Anterior cingulate cortex (tissue), 58 donors: ENCODE results near the gene RAPGEF6.
"Not testable (repeated sequence)": the region's sequence is repeated elsewhere in the genome, so short reads cannot be mapped to it uniquely, and the experiment has no call there.

Experiments used
- DNase-seq, 58 donors: peaks; one replicate each; lab custom pipeline; 2025; lab: John Stamatoyannopoulos, UW

RAPGEF6 gene

DNA sequence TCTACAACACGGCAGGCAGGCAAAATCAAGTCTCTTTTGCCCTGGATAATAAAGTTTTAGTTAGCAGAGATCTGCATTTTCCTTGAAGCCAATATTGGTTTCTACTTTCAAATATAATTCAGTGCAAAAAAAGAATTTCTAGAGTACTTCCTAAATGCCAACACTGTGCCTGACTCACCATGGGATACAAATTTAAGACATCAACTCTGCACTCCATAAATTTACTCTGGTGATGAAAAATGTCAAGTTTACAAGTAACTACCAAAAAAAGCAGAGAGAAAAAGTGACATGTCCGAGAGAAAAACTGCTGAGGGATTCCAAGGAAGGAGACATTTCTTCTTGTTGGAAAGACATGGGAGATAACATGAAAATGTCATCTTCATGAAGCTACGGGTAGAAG, 119.7 kb downstream of the RAPGEF6 start:
- DNase-seq: no peak

DNA sequence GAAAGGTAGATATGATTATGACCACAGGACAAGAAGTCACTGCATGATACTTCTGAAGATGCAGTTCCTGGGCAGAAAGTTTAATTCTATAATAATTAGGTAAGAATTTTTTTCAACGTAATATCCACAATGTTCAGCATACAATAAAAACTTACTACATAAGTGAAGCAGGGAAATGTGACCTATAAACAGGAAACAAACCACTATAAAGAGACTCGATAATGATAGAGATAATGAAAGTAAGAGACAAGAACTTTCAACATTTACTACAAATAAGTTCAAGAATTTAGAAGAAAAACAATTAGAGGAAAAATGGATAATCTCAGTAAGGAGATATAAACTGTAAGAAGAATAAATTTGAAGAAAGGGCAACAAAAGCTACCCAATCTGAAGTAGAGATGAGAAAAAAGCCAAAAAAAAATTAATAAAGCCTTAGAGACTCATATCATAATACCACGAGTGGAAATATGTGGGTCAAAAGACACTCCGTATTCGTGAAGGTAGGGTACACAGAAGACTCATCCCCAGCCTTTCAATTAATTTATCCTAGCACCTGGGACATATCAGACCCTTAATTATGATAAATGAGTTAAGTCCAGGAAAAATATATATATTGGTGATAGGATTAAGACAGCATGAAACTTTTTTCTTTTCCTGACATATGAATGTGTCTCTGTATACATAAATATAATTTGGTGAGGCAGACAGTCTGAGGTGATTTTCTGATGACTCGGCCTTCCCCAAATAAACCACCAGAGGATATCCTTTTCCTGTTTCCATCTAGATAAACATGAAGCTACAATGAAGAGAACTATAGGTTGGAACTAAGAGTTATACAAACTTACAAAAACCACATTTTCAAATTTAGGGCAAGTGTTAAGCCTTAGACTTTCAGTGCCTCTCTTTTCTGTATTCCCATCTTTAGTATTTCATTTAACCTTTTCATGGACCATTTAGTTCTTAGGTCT, 120.4 kb downstream of the RAPGEF6 start:
- no peak for DNase-seq

DNA sequence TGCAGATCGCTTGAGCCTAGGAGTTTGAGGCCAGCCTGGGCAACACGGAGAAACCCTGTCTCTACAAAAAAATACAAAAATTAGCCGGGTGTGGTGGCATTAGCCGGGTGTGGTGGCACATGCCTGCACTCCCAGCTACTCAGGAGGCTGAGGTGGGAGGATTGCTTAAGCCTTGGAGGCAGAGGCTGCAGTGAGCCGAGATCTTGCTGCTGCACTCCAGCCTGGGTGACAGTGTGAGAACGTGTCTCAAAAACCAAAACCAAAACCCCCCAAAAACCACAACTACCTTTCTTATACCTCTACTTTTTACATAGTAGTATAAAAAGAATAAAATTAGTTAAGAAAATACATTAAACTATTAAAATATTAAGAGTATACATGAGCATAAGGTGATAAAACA, 121.2 kb downstream of the RAPGEF6 start:
- DNase-seq: no peak

DNA sequence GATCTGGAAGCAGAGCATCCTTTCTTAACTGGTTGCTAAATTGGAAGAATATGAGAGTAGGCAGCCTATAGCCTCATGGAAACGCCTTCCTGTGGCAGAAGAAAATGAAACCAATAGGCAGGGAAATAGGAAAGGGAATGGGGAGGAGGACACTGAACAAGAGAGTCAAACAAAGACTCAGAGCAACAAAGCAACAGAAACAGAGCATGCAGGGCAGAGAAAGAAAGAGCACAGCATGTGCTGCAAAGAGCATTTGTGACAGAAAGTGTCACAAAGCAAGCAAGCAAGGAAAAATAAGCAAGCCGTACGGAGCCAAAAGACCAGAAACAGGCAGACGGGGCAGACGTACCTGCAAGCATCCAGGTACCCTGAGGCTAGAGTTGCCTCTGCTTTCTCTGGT, 123.1 kb downstream of the RAPGEF6 start:
- DNase-seq: no peak

DNA sequence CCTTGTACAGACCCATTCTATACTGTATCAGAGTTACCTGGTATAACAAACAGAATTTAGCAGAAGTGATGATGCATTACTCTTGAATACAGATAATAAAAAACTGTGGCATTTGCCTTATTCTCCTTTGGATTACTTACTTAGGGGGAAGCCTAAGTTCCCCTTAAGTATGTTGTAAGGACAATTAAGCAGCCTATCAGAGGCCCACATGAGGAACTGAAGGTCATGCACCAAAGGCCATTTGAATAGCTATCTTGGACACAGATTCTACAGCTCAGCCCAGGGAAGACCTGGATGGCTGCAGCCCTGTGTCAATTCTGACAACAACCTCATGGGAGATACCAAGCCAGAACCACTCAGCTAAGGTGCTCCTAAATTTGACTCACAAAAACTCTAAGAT, 125.2 kb downstream of the RAPGEF6 start:
- no peak for DNase-seq

DNA sequence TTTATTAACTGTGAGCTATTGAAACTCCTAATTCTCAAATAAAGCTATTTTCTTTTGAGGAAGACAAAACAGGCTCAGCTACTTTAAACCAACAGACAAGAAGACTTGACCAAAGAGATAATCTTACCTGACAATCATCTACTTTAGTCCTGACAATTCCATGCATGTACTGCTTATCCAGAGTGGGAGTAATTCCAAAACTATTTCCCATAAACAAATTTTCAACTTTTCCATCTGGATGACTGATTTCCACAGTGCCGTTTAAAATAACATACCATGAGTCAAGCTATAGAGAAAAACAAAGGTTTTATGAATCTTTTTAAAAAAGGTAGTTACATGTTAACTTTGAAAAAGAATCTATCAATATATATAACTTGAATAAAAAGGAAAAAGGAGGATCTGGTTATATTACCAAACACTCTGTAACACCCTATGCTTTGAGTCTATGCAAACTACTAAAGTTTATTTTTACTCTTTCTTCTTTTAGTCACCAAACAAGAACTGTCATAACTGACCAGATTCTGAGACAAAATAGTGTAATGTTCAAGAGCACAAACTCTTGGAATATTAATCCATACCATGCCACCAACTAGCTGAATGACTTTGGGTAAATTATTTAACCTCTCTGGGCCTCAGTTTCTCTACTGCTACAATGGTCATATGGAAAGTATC, 129.7 kb downstream of the RAPGEF6 start:
- no peak for DNase-seq

DNA sequence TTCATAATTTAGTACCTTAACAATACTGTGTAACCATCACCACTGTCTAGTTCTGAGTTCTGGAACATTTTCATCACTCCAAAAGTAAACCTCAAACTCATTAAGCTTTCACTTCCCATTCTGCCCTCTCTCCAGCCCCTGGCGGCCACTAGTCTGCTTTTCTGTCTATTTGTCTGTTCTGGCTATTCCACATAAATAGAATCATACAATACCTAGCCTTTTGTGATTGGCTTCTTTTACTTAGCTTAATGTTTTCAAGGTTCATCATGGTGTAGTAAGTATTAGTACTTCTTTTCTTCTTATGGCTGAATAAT, 138.7 kb downstream of the RAPGEF6 start:
- no peak for DNase-seq

DNA sequence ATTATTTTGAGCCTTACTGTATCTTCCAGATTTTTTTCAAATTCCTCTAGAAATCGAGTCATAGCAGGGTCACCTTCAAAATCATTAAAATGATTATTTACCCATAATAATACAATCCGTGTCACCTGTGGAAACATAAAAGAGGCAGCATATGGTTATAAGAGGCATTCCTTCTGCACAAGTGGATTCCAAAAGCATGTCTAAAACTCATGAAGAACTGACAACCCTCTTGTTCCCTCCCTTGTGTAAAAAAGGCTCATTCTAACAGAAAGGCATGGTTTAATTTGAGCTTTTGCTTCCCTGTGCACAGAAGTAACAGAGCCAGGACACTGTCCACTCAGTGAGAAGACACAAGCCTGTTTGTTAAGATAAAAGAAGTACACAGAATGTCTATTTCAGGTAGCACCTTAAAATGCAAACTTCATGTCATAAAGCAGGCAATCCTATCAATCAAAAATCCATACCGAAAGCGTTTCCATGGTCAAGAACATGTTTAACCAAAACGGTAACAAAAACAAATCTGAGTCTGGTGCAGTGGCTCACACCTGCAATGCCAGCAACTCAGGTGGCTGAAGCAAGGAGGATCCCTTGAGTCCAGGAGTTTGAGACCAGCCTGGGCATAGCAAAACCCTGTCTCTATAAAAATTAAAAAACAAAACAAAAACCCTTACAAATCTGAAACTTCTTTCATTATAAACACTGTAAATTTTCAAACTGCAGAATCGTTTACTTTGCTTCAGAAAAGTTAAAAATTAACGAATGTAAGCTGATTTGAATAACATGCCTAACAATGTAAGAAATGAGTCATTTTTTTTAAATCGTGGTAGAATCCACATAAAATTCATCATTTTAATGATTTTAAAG, 139.3 kb downstream of the RAPGEF6 start:
- DNase-seq: no peak

DNA sequence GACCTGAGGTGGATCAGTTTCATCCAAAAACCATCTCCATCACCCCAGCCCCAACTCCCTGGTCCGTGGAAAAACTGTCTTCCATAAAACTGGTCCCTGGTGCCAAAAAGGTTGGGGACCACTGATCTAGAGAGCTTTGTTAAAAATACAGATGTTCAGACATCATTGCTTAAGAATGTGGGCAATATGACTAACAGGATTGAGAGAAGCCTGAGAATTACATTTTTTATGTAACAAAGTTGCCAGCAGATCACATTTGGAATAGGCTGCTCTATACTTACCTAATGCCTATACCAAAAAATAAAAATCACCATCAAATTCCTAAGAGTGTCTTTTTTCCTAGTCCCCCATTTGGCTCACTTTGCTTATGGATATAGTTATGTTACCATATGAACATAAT, 143.3 kb downstream of the RAPGEF6 start:
- DNase-seq: no peak

DNA sequence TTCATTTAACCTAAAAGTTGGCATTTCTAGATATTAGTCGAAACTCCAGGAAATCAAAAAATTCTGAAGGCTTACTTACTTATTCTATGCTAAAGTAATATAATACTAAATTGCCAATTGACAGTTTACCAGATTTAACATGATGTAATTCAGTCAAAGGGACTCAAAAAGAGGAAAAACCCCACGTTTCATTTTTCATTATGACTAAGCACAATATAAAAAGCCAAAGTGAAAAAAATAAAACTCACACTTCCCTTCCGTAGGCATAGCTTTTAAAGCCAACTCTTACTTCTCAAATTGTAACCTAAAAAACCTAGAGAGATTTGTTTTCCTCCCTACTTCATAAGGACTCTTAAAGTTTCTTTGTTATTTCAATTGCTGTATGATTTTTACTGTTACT, 146.6 kb downstream of the RAPGEF6 start:
- no peak for DNase-seq

DNA sequence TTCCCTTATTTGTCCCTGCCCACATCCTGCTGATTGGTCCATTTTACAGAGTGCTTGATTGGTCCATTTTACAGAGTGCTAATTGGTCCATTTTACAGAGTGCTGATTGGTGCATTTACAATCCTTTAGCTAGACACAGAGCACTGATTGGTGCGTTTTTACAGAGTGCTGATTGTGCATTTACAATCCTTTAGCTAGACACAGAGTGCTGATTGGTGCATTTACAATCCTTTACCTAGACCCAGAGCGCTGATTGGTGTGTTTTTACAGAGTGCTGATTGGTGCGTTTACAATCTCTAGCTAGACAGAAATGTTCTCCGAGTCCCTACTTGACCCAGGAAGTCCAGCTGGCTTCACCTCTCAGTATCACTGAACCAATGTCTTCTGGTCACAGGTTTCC, 147.7 kb downstream of the RAPGEF6 start:
- not testable (repeated sequence) for DNase-seq

DNA sequence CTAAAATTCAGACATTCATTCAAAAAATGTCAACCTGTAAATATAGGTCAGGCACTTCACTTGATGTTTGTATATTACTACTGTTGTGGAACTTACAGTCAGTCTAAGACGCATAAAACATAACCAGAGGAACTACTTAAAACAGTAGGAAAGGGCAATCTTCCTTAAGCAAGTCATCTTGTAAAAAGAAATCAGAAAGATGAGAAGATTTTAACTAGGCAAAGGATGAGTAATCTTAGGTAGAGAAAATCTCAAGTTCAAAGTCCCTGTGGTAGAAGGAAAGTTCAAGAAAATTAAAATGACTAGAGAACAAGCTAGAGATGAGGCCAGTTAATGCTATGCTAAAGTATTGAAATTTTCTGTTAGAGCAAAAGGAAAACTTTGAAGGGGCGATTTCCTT, 152.4 kb downstream of the RAPGEF6 start:
- DNase-seq: no peak

DNA sequence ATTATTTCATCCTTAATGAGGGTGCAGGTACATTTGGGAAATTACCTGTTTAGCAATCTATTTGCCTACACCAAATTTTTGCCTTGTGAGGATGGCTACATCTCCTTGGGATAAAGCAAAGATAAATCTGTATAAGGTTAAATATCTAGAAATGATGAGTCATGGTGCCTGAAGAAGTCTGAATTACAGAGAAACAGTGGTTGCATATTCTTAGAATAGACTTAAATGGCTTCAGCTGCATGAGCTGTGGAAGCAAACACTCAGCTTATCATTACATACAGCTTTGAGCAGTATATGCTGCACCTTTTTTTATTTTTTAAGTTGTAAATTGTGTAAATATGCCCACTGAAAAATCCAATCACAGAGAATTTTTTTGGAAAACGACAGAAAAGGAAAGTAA, 153.5 kb downstream of the RAPGEF6 start:
- no peak for DNase-seq

DNA sequence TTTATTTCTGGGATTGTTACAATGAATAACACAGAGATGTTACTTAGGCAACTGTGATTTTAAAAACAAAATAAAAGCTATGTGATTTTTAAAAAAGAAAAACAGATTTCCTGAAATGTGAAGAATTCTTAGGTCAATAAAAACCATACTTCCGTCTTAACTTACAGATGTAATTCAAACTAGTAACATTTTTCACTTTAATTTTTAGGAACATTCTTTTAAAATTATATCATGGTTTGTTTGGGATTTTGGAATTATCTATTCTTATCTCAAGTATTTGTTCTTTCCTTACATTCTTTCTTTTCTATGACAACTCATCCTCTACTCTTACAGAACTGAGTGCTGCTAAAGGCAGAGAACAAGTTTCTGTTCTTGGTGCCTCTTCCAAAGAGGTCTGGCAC, 159.5 kb downstream of the RAPGEF6 start:
- no peak for DNase-seq

DNA sequence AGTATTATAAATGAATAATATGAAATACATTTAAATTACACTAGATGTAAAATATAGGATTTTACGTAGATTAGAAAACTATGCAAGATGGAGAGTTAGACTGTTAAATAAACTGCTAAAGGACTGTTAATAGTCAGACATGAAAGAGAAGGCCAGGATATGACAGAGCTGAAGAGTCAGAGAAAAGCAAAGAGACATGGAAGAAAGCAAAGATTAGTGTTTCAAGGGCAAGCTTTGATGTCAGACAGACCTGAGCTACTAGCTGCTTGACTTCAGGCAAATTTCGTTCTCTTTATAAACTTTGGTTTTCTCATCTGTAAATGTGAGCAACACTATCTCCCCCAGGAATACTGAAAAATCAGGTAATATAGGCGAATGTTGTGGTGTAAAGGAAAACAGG, 161.3 kb downstream of the RAPGEF6 start:
- DNase-seq: no peak

DNA sequence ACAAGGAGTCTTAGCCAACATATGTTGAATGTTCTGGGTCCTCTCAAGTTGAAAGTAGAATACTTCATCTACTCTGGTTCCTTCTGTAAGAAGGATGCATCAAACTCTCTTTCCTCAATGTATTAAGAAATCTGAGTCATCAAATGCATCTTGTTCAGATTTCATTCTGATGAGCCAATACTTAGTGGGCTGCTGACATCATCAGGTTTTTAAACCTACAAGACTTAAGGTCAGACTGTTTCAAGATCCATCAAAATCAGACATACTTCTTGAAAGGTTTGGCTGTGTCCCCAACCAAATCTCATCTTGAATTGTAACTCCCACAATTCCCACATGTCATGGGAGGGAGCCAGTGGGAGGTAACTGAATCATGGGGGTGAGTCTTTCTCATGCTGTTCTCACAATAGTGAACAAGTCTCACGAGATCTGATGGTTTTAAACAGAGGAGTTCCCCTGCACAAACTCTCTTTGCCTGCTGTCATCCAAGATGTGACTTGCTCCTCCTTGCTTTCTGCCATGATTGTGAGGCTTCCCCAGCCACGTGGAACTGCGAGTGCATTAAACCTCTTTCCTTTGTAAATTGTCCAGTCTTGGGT, 168.8 kb downstream of the RAPGEF6 start:
- DNase-seq: no peak

DNA sequence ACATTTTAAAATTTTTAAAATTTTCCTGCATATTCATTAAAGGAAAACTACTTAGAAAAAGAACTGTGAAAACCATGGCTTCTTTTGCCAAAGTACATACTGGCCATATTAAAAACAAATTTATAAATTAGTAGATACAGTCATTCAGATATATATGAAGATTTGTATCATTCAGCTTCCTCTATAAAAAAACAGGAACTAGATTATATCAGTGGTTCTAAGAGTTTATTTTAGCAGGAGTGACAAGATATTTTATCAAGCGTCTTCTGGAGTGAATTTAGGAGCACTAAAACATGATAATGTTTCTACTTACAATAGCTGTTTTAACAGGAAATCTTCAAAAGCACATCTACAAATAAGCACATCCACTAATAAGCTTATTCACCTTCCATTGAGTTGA, 171.4 kb downstream of the RAPGEF6 start:
- DNase-seq: no peak

DNA sequence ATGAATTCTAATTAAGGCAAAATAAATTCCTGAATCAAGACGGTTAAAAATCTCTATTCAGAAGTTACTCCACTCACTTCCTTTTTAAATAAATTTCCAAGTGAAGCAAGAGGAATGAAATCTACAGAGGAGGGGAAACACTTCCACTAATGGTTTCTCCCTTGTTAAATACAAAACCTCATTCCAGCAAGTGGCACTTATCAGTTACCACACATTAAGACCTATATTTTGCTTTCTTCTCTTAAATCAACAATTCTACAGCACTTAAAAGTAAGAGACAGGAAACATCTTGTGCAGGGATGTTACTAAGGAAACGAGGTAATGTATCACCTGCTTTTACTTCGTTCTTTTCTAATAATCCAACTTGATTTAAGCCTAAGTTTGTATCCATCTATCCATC, 172.6 kb downstream of the RAPGEF6 start:
- DNase-seq: no peak

DNA sequence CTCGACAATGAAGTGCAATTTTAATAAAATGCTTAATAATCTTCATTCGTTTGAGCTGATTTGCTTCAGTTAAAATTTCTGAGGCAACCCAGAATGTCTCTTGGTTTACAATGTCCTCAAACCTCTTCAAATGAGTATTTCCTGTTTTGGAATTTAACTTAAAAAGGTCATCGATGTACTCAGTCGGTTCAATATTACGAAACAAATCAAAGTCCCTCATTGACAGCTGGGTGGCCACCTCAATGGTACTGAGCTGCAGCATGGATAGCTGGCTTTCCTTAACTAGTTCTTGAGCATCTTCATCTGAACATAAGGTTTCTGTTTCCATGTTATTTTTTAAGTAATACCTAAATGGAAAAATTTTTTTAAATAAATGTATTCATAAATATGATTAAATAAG, 173.3 kb downstream of the RAPGEF6 start:
- DNase-seq: no peak

DNA sequence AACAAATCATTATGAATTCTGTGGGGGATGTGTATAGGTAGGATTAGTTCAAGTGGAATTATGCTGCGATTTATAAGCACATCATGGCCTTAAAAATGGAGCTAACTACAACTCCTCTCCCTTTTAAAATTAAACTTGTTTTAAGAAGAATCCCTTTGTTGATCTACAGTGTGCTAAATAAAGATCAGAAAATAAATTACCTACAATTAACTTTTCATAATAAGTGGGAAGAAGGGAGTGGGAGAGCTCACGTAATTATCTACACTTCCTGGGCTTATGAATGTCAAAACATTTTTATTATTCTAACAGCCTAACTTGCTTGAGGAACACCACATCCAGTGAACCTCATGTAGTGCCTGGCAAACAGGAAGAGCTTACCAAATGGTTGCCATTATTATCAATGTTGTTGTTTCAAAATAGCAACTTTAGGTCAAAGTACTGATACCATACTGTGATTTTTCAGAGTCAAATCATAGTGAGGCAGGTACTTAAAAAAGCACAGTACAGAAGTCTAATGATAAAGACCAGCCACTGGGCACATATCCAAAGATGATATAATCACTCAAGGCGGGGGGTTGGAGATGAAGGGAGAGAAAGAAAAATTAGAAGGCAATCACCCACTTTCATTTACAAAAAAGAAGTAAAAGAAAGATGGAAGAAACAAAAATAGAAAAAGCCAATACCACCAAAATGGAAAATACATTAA, 174.0 kb downstream of the RAPGEF6 start:
- no peak for DNase-seq
